ENCODE results near the gene OVAAL.

The OVAAL gene

GRCh38 chr1:180571060-180571831 is 12.5 kb downstream of the OVAAL start:
- no peak for DNase-seq

DNA sequence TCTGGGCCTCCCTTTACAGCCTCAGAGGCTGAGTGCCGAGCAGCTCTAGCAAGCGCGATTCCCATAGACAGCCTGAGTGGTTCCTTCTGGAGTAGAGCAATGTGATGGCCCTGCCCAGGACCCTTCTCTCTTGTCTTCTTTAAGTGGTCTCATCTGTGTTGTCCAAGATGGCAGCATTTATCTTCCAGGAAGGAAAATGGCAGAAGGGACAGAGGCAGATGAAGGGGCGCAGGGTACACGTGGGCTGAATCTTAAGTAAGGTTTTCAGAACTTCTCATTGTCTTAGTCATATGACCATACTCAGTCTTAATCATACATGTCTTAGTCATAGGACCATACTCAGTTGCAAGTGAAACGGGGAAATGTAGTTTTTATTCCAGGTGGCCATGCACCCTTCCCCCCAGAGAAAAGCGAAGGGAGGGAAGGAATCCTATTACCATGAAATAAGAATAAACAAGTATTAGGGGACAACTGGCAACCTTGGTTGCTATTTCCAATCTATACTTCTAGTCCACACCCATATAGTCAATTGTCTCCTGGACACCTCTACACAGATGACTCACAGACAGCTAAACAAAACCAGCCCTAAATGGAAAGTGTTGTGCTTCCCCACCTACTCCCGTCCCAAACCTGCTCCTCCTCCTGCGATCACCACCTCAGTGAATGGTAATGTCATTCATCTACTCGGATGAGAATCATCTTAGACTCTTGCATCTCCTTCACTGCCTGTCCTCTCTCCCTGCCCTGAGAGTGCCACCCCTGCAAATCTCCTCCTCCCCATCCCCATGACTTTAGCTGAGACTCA is 13.3 kb downstream of the OVAAL start:
- peak; percentile 51 to 57 for DNase-seq

DNA sequence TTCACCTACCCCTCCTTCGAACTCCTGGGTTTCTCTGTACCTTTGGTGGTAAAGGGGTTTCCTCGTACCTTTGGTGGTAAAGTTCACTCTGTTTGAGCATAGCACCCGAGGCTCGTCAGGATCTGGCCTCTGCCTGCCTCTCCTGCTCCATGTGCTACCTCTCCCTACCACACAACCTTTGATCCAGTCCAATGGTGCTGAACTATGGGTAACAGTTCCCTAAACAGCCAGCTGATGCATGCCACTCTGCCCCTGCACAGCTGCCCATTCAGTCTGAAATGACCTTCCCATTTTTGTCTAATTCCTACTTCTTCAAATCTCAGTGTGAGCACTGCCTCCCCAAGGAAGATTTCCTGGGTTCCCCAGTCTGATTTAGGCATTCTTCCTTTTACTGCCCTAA is 14.0 kb downstream of the OVAAL start:
- no peak for DNase-seq

DNA sequence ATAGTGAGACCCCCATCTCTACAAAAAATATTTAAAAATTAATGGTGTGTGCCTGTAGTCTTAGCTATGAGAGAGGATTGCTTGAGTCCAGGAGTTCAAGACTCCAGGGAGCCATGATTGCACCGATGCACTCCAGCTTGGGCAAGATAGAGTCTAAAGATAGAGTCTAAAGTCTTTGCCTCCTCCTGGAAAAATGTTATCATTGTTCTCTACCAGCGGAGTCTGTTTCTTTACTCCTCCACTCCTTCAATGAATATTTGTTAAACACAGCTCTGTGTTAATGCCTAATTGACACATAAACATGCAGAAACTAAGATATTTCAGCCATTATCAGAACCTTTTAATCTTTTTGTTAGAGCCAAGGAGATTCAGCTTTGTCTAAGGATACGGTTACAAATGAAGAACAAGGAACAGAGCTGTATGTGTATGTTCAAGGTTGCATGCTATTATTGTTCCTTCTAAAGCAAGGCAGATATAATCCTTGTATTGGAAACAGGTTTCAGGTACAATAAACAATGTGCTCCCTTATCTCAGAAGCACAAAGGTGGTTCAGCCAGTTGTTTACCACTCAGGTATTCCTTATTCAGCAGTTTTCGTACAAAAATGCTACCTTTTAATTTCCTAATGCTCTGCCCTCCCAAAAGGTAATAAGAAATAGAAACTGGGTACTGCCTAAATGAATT is 15.4 kb downstream of the OVAAL start:
- DNase-seq: no peak

- DNase-seq: no peak
These were observed 18.6 kb downstream of the OVAAL start for GRCh38 chr1:180577361-180577760.

GRCh38 chr1:180579961-180580611 is 21.3 kb downstream of the OVAAL start:
- DNase-seq: no peak

DNA sequence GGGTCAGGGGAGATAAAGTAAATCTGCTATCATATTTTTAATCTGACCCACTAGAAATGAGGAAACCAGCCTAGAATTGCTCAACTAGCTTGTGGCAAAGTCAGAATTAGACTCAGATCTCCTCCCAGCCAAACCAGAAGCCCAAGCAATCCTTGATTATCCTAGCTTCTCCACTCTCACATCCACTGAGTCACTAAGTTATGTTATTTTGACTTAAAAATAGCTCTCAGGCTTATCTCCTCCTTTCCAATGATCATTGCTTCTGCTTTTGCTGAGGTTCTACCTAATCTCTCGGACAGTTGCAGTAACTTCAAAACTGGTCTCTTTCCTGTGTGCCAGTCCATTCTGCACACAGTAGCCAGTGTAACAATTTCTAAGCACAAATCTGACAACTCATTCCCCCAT is 22.9 kb downstream of the OVAAL start:
- no peak for DNase-seq

- no peak for DNase-seq
These were observed 26.1 kb downstream of the OVAAL start for GRCh38 chr1:180584869-180585268.

- no peak for DNase-seq
These were observed 27.2 kb downstream of the OVAAL start for GRCh38 chr1:180585994-180586359.

- DNase-seq: no peak
These were observed 27.9 kb downstream of the OVAAL start for GRCh38 chr1:180586671-180587155.

DNA sequence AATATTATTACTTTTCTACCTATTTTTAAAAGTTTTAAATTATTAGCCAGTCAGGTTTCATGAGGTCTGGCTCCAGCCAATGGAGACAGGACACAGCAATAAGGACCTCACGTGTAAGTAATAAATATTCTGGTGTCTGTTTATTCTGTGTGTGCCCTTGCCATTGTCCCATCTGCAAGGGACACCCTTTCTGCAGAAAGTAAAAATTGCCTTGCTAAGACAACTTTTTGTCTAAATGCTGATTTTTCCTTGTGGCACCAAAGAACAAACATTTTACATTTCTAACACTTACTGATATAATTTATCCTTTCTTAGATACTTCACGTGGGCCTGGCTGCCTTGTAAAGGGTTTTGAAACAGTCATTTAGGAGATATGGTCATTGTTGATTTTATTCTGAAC is 29.4 kb downstream of the OVAAL start:
- DNase-seq: no peak

GRCh38 chr1:180590889-180591288 is 32.1 kb downstream of the OVAAL start:
- no peak for DNase-seq

- no peak for DNase-seq
These were observed 34.6 kb downstream of the OVAAL start for GRCh38 chr1:180593382-180593781.

DNA sequence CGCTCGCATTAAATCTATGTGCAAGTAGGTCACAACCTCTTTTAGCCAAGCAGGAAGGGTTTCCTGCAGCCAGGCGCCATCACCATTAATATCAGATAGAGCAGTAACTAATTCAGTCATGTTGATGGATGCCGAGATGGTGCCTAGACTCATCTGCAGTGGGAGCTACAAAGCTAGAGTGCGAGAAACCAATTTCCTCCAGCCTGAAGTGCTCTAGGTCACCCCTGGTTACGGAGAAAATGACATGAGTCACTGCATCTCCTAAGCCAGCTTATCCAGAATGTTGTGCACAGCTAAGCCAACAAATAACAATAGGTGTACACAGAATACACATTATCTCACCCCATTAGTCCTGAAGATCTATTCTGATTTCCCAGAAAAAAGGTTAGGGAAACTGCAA is 36.0 kb downstream of the OVAAL start:
- DNase-seq: no peak

GRCh38 chr1:180595966-180596365 is 37.2 kb downstream of the OVAAL start:
- no peak for DNase-seq

DNA sequence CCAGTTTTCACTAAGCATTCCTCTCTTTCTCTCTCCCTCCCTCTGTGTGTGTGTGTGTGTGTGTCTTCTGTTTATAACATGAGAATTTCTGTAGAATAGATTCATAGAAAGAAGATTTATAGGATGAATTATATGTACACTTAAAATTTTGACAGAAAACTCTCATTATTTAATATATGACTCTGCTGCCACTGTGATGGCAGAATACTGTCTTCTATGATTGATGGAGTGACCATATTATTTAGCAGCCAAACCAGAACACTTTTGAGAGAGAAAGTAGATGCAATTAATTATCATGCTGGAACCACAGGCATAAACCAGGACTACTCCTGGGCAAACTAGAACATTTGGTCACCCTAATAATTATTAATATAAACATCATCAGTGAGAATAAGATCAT is 38.8 kb downstream of the OVAAL start:
- no peak for DNase-seq

- DNase-seq: no peak
These were observed 39.7 kb downstream of the OVAAL start for GRCh38 chr1:180598333-180598974.

DNA sequence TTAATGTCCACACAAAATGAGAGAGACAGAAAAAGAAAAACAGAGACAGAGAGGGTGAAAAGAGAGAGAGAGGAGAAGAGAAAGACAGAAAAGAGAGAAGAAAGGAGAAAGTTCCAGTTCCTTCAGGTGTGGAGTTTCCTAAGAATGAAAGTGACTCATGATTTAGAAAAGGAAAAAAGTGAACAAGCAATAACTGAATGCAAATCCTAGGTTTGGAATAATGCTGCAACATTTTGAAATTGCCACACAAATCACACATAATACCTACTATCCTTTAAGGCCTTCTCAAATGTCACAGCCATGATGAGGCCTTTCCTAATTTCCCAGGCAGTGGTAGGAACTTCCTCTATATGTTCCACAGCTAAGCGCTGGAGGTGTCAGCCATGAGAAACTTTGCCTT is 41.6 kb downstream of the OVAAL start:
- no peak for DNase-seq

GRCh38 chr1:180601512-180601911 is 42.7 kb downstream of the OVAAL start:
- no peak for DNase-seq

GRCh38 chr1:180603223-180603849 is 44.6 kb downstream of the OVAAL start:
- no peak for DNase-seq

- DNase-seq: no peak
These were observed 45.1 kb downstream of the OVAAL start for GRCh38 chr1:180603850-180604226.

- DNase-seq: no peak
These were observed 47.4 kb downstream of the OVAAL start for GRCh38 chr1:180606155-180606554.
